ENCODE measurements around the gene TTPAL.

Gene TTPAL

DNA sequence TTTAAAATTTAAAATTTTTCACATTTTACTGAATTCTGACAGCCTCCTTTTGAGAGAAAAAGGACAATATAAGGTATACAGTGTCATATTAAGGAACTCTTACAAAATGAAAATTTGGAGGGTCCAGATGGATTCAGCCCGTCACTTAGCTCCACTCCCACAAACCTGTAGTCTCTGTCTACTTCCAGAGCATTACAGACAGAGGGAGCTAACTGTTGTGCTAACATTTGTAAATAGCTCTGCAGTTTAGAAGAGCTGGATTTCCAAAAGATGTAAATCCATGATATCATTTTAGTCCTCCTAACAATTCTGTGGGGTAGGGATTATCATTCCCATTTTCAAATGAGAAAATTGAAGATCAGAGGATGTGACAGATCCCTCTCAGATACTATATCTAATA lies 62.3 kb downstream of the TTPAL start:
- DNase-seq (ENCODE audit: low spot score): no peak

DNA sequence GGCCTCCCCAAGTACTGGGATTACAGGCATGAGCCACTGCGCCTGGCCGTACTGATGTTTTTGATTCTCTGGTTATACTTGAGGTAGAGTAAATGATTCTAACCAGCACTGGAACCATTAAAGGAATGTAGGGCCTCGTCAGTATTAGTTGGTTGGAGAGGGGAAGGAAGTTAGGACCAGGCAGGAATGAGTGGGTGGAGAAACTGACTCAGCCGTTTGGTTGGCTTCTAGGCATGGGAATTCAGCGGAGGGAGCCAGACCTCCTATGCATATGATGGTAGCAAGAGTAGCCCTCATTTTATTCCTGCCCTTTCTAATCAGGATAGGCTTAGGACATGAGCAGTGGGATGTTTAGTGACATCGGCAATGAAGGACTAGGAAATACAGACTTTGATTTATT lies 65.2 kb downstream of the TTPAL start:
- DNase-seq (ENCODE audit: low spot score): no peak

DNA sequence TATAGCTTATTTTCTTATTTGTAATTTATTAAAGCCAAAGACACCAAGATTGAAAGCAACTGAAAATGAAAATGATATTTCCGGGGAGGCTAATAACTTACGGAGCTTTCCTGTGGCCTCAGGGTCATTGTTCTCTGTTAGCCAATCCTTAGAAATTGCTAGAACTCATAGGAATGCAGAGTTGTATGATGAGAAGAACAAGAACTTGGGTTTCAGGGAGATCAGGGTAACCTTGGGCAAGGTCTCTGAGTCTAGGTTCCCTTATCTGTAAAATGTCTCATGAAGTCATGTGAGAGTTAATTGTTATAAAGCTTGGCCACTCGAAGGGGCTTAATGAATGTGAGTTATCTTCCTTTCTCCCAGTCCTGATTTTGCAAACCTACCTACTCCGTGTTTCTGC lies 66.3 kb downstream of the TTPAL start:
- no peak for DNase-seq (ENCODE audit: low spot score)

DNA sequence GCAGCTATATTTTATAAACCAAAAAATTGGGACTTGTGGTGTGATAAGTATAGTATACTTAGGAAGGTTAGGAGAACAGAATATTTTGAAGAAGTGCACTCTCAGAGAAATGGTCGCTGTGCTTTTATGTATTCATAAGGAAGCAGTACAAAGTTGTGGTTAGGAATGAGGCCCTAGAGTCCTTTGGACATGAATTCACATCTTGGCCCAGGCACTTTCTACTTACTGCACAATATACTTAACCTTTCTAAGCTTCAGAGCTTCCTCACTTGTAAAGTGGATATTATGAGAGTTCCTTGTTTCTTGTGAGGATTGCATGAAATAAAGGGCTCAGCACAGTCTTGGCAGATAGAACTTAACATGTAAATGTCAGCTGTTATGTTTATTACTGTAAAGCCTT lies 67.2 kb downstream of the TTPAL start:
- DNase-seq (ENCODE audit: low spot score): no peak

DNA sequence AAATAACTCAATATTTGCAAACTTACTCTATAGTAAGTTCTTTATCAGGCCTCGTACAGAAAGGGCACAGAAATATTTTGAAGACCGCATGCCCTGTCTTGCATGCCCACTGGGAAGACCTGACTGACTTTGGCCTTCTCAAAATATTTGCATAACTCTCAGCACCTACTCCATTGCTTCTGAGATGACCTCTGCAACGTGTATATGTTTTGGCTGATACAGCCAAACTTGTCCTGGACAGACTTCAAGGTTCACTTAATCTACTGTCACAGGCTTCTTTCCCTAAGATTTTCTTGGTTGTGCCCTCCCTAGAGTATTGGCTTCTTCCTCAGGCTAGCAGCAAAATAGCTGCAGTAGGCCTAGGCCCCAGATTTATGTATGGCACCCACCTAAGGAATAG lies 67.7 kb downstream of the TTPAL start:
- DNase-seq (ENCODE audit: low spot score): no peak
